Testis (tissue), 3 donors: ENCODE measurements around the gene MEGF10. TPM values are rescaled to one million over a fixed set of nuclear protein-coding genes. Genes with fewer than 3 reads are reported as not detected.
"Not testable (repeated sequence)": the region's sequence is repeated elsewhere in the genome, so short reads cannot be mapped to it uniquely, and the experiment has no call there.

ENCODE experiments used
- DNase-seq: peaks from one replicate; pipeline ENCODE4 v3.0.0-alpha.2; 2019
- H3K27ac ChIP-seq, 2 donors: fragments of 200-600 bp; sonication (generic); one replicate each; pipeline ENCODE4 v1.5.1; 2019
- H3K27me3 ChIP-seq: fragments of 200-600 bp; sonication (generic); one replicate; pipeline ENCODE4 v1.5.1; 2019
- H3K36me3 ChIP-seq: fragments of 200-600 bp; sonication (generic); one replicate; pipeline ENCODE4 v1.5.1; 2017; ENCODE audit warnings: low read depth; ENCODE audit errors: missing control alignments
- H3K4me1 ChIP-seq: fragments of 200-600 bp; sonication (generic); one replicate; pipeline ENCODE4 v1.5.1; 2019
- H3K4me3 ChIP-seq, 2 donors: fragments of 200-600 bp; sonication (generic); one replicate each; pipeline ENCODE4 v1.5.1; 2017 to 2019
- H3K9me3 ChIP-seq: fragments of 200-600 bp; sonication (generic); one replicate; pipeline ENCODE4 v1.5.1; 2017
- POLR2A ChIP-seq: fragments of 450-650 bp; IDR thresholded peaks from one replicate; pipeline ENCODE4 v1.6.1; 2017; ENCODE audit warnings: antibody characterized with exemption, mild to moderate bottlenecking, moderate library complexity
- WGBS, 2 donors: methylation state at CpG; one replicate each; pipeline ENCODE4 v1.1.5; 2018; 5-methylcytosine and 5-hydroxymethylcytosine counted together
- intact Hi-C: fragments of 100-400 bp; cut with DNase I; formaldehyde crosslinking; loops from one replicate; pipeline ENCODE4 v1.15.1; 2023; ENCODE audit warnings: low total_unique reads
- polyA plus RNA-seq: library from polyadenylated mRNA; stranded (reverse); fragments of 350-450 nt; fragmentation: Illumina TruSeq; extraction: RNeasy Lipid Tissue Mini Kit (QIAGEN cat#74804); gene quantifications from one replicate; pipeline ENCODE4 v1.2.3, GENCODE V29; 2014; ENCODE audit warnings: low read depth, low replicate concordance; ENCODE audit not compliant: insufficient read depth
- total RNA-seq, 2 donors: library from RNA; depleted of rRNA; stranded (reverse); fragments of >200 nt; gene quantifications; one replicate each; pipeline ENCODE4 v1.2.3, GENCODE V29; 2016
- TF ChIP-seq, protein P1 (sequence below), 3 experiments: fragments of 450-650 bp in 2 of 3; fragments of 200-600 bp in 1 of 3; sonication (generic) in 1 of 3; IDR thresholded peaks; one replicate each; pipeline ENCODE4 v1.5.1; 2016 to 2019; ENCODE audit warnings: antibody characterized with exemption in 3 of 3, mild to moderate bottlenecking in 2 of 3, moderate library complexity in 1 of 3

The MEGF10 gene
- total and polyA plus RNA-seq, 3 donors from 2014 or later: 2.4 to 5.1 (median 4.6) TPM

- Histone ChIP-seq H3K4me1 (peaks cover under 1% of the 10 kb centered on the region), H3K27me3 (no peaks in the 10 kb centered on the region), H3K27ac (no peak overlapping the region), H3K9me3 (no peaks in the 10 kb centered on the region), H3K36me3 (no peaks in the 10 kb centered on the region), H3K4me3 (no peak overlapping the region)
- no peak for TF ChIP-seq POLR2A
- TF ChIP-seq, protein P1, sequence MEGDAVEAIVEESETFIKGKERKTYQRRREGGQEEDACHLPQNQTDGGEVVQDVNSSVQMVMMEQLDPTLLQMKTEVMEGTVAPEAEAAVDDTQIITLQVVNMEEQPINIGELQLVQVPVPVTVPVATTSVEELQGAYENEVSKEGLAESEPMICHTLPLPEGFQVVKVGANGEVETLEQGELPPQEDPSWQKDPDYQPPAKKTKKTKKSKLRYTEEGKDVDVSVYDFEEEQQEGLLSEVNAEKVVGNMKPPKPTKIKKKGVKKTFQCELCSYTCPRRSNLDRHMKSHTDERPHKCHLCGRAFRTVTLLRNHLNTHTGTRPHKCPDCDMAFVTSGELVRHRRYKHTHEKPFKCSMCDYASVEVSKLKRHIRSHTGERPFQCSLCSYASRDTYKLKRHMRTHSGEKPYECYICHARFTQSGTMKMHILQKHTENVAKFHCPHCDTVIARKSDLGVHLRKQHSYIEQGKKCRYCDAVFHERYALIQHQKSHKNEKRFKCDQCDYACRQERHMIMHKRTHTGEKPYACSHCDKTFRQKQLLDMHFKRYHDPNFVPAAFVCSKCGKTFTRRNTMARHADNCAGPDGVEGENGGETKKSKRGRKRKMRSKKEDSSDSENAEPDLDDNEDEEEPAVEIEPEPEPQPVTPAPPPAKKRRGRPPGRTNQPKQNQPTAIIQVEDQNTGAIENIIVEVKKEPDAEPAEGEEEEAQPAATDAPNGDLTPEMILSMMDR (IDR thresholded peaks at IDR 0.05): no peak
- intact Hi-C loops: no loop called here
- DNase-seq: no peak
- 89 to 100% methylated on average over 1 of the region's 1 CpG for WGBS, 2 donors
Measured at GRCh38 chr5:127303404-127303803, 12.8 kb downstream of the MEGF10 start.

- intact Hi-C loops: no loop called here
- no peak for TF ChIP-seq POLR2A
- TF ChIP-seq, protein P1 (IDR thresholded peaks at IDR 0.05): no peak
- no peak overlapping the region for H3K27ac ChIP-seq
- H3K4me3 ChIP-seq: no peak overlapping the region
- H3K36me3 ChIP-seq: no peaks in the 10 kb centered on the region
- H3K27me3 ChIP-seq: no peaks in the 10 kb centered on the region
- WGBS, 2 donors: 25 to 67% methylated on average over 2 of the region's 2 CpGs
- H3K9me3 ChIP-seq: no peaks in the 10 kb centered on the region
- no peak for DNase-seq
- H3K4me1 ChIP-seq: no peaks in the 10 kb centered on the region
Measured at GRCh38 chr5:127305493-127305892, 14.9 kb downstream of the MEGF10 start.

GRCh38 chr5:127306036-127306435 is 15.4 kb downstream of the MEGF10 start:
- no peak for DNase-seq
- no peak overlapping the region for H3K4me3 ChIP-seq
- no peaks in the 10 kb centered on the region for H3K9me3 ChIP-seq
- no peaks in the 10 kb centered on the region for H3K4me1 ChIP-seq
- 72 to 91% methylated on average over 3 of the region's 3 CpGs for WGBS, 2 donors
- intact Hi-C loops: no loop called here
- no peaks in the 10 kb centered on the region for H3K36me3 ChIP-seq
- TF ChIP-seq, protein P1 (IDR thresholded peaks at IDR 0.05): no peak
- no peak for TF ChIP-seq POLR2A
- H3K27ac ChIP-seq: no peak overlapping the region
- H3K27me3 ChIP-seq: no peaks in the 10 kb centered on the region

DNA sequence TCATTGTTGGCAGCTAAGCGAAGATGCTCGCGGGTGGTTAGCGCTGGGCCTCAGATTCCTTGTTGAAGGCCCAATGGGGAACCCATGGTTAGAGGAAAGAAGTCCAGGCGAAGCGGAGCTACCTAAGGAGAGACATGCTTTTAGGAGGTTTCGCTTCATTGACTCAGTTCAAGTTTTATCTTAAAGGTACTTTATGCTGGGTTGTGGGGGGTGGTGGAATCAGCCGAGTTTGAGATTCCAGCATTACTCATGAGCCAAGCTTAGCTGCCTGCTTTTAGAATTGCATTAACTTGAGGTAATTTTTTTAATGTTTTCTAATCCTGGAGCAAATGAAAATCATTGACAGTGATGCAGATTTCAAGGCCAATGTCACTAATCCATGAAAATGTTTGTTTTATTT is 16.1 kb downstream of the MEGF10 start:
- DNase-seq: no peak
- no peak for TF ChIP-seq POLR2A
- TF ChIP-seq, protein P1 (IDR thresholded peaks at IDR 0.05): no peak
- Histone ChIP-seq H3K27me3 (no peaks in the 10 kb centered on the region), H3K27ac (no peak overlapping the region), H3K36me3 (no peaks in the 10 kb centered on the region), H3K4me1 (no peaks in the 10 kb centered on the region), H3K4me3 (no peak overlapping the region), H3K9me3 (no peaks in the 10 kb centered on the region)
- intact Hi-C loops: no loop called here
- WGBS, 2 donors: 83 to 87% methylated on average over 8 of the region's 8 CpGs

- intact Hi-C loops: no loop called here
- Histone ChIP-seq H3K27ac (no peak overlapping the region), H3K4me1 (no peaks in the 10 kb centered on the region), H3K9me3 (no peaks in the 10 kb centered on the region), H3K27me3 (no peaks in the 10 kb centered on the region), H3K4me3 (no peak overlapping the region), H3K36me3 (no peaks in the 10 kb centered on the region)
- TF ChIP-seq, protein P1 (IDR thresholded peaks at IDR 0.05): no peak
- no peak for TF ChIP-seq POLR2A
- WGBS, 2 donors: 81 to 93% methylated on average over 6 of the region's 6 CpGs
- DNase-seq: no peak
Measured at GRCh38 chr5:127307868-127308267, 17.3 kb downstream of the MEGF10 start.

- intact Hi-C loops: not testable (repeated sequence)
- WGBS, 2 donors: 82 to 95% methylated on average over 5 to 7 of the region's 7 CpGs
Measured at GRCh38 chr5:127308325-127308724, 17.7 kb downstream of the MEGF10 start.

More at GRCh38 chr5:127308325-127308724, 17.7 kb downstream of the MEGF10 start:
- H3K36me3 ChIP-seq, DNase-seq, H3K4me3 ChIP-seq, H3K27ac ChIP-seq, H3K9me3 ChIP-seq, H3K27me3 ChIP-seq, H3K4me1 ChIP-seq: not testable (repeated sequence)
